ENCODE measurements around the gene GNG11. TPM values are rescaled to one million over a fixed set of nuclear protein-coding genes. Genes with fewer than 3 reads are reported as not detected.

Gene GNG11
- total and polyA plus RNA-seq, 2 donors (not counting 1 experiment from before 2014, with no cell fraction given): 27.2 to 46.1 TPM

DNA sequence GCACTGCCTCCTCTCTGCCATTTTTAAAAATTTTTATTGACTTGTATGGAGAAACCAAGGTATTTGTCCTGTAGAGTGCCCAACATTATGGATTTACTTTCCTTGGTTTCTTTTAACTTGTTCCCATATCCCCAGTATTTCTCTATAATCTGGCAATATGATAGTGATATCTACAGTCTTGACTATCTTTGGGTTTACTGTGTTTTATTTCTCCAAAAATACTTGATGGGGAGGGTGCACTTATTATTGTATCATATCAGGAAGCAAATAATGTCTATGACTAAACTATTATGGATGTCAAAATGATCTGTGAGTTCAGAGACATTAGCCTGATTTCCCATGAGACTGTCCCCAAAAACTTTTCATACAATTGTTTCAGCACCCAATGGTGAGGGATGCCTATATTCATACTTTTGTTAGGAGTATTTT, 37.6 kb upstream of the GNG11 start:
- Histone ChIP-seq H3K4me3 (replicated peaks in 1 of 4; ENCODE audit: control extremely low read depth in 1 of 4, insufficient read depth in 1 of 4, low read depth in 3 of 4, low read length in 4 of 4) (no peak overlapping the region), H3K36me3 (ENCODE audit: control insufficient read depth, insufficient read depth, low read length) (no peaks in the 10 kb centered on the region), H3K9me3 (ENCODE audit: control insufficient read depth, insufficient read depth, low read depth, low read length) (no peaks in the 10 kb centered on the region), H2AFZ (ENCODE audit: low read length) (no peak overlapping the region), H3K27me3 (ENCODE audit: control insufficient read depth, insufficient read depth, low read length) (no peaks in the 10 kb centered on the region), H4K20me1 (ENCODE audit: control insufficient read depth, extremely low read depth, insufficient read depth, low read length) (no peaks in the 10 kb centered on the region), H3K9ac (ENCODE audit: insufficient read depth, low read length) (no peak overlapping the region), H3K4me2 (ENCODE audit: extremely low read depth, insufficient read depth, low read length) (no peak overlapping the region), H3K4me1 (ENCODE audit: control insufficient read depth, extremely low read depth, insufficient read depth, low read length) (no peaks in the 10 kb centered on the region), H3K27ac (ENCODE audit: insufficient read depth, low read length) (no peak overlapping the region), H3K79me2 (ENCODE audit: control insufficient read depth, insufficient read depth, low read length) (no peaks in the 10 kb centered on the region)
- TF ChIP-seq EZH2 (IDR thresholded peaks at IDR 0.05; ENCODE audit: low read length, missing control alignments): no peak
- TF ChIP-seq, protein P1, sequence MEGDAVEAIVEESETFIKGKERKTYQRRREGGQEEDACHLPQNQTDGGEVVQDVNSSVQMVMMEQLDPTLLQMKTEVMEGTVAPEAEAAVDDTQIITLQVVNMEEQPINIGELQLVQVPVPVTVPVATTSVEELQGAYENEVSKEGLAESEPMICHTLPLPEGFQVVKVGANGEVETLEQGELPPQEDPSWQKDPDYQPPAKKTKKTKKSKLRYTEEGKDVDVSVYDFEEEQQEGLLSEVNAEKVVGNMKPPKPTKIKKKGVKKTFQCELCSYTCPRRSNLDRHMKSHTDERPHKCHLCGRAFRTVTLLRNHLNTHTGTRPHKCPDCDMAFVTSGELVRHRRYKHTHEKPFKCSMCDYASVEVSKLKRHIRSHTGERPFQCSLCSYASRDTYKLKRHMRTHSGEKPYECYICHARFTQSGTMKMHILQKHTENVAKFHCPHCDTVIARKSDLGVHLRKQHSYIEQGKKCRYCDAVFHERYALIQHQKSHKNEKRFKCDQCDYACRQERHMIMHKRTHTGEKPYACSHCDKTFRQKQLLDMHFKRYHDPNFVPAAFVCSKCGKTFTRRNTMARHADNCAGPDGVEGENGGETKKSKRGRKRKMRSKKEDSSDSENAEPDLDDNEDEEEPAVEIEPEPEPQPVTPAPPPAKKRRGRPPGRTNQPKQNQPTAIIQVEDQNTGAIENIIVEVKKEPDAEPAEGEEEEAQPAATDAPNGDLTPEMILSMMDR (conservative IDR thresholded peaks at IDR 0.05 in 1 of 2, IDR thresholded peaks at IDR 0.05 in 1 of 2; ENCODE audit: low read depth in 1 of 2, low read length in 2 of 2): no peak
- no peak for DNase-seq (ENCODE audit: low read depth in 2 of 2)

DNA sequence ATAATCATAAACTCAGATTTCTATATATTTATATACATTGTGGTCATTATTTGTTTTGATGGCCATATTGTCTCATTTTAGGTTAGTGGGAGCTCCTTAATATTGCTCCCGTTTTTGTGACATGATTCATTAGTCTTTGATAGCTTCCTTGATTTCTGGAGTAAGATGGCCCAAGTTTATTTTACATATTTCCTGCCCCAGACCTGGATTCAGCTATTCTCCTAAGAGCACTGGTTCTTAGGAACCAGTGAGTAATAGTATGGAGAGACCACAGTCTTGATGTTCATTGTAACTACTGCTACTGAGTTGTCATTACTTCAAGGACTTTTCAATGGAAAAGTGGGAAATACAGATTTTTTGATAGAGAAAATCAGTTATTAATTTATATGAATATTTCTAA, 37.0 kb upstream of the GNG11 start:
- Histone ChIP-seq H4K20me1 (ENCODE audit: control insufficient read depth, extremely low read depth, insufficient read depth, low read length) (no peaks in the 10 kb centered on the region), H2AFZ (ENCODE audit: low read length) (no peak overlapping the region), H3K27ac (ENCODE audit: insufficient read depth, low read length) (no peak overlapping the region), H3K4me2 (ENCODE audit: extremely low read depth, insufficient read depth, low read length) (no peak overlapping the region), H3K4me1 (ENCODE audit: control insufficient read depth, extremely low read depth, insufficient read depth, low read length) (peaks cover under 1% of the 10 kb centered on the region), H3K36me3 (ENCODE audit: control insufficient read depth, insufficient read depth, low read length) (no peaks in the 10 kb centered on the region), H3K27me3 (ENCODE audit: control insufficient read depth, insufficient read depth, low read length) (no peaks in the 10 kb centered on the region), H3K9ac (ENCODE audit: insufficient read depth, low read length) (no peak overlapping the region), H3K9me3 (ENCODE audit: control insufficient read depth, insufficient read depth, low read depth, low read length) (no peaks in the 10 kb centered on the region), H3K4me3 (replicated peaks in 1 of 4; ENCODE audit: control extremely low read depth in 1 of 4, insufficient read depth in 1 of 4, low read depth in 3 of 4, low read length in 4 of 4) (no peak overlapping the region), H3K79me2 (ENCODE audit: control insufficient read depth, insufficient read depth, low read length) (no peaks in the 10 kb centered on the region)
- DNase-seq (ENCODE audit: low read depth in 2 of 2): no peak
- TF ChIP-seq, protein P1 (conservative IDR thresholded peaks at IDR 0.05 in 1 of 2, IDR thresholded peaks at IDR 0.05 in 1 of 2; ENCODE audit: low read depth in 1 of 2, low read length in 2 of 2): no peak
- no peak for TF ChIP-seq EZH2 (IDR thresholded peaks at IDR 0.05; ENCODE audit: low read length, missing control alignments)

DNA sequence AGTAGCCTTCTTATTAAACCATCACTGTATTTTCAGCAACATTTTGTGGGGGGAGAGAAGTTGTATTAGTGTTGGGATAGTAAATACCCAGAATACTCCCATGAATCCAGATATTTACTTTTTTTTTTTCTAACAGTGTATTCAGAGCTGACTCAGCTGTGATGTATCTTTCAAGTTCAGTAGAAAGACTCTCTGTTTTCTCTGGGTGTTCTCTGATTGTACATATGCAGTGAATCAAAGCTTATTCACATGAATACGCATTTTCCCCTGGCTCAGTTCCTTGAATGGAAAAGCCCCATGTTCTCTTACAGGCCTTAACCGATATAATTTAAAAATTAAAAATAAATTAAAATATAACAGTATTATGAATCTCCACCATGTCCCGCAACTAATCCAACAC, 32.3 kb upstream of the GNG11 start:
- H3K27me3 ChIP-seq (ENCODE audit: control insufficient read depth, insufficient read depth, low read length): no peaks in the 10 kb centered on the region
- H3K4me1 ChIP-seq (ENCODE audit: control insufficient read depth, extremely low read depth, insufficient read depth, low read length): peaks cover 2% of the 10 kb centered on the region
- H2AFZ ChIP-seq (ENCODE audit: low read length): no peak overlapping the region
- no peak overlapping the region for H3K4me2 ChIP-seq (ENCODE audit: extremely low read depth, insufficient read depth, low read length)
- H3K27ac ChIP-seq (ENCODE audit: insufficient read depth, low read length): no peak overlapping the region
- peak; percentile 71 to 79 for DNase-seq (ENCODE audit: low read depth in 2 of 2)
- H3K4me3 ChIP-seq (replicated peaks in 1 of 4; ENCODE audit: control extremely low read depth in 1 of 4, insufficient read depth in 1 of 4, low read depth in 3 of 4, low read length in 4 of 4): peak overlapping the region in 1 of 4 experiments; percentile 68
- no peaks in the 10 kb centered on the region for H3K36me3 ChIP-seq (ENCODE audit: control insufficient read depth, insufficient read depth, low read length)
- H3K9ac ChIP-seq (ENCODE audit: insufficient read depth, low read length): no peak overlapping the region
- H3K79me2 ChIP-seq (ENCODE audit: control insufficient read depth, insufficient read depth, low read length): no peaks in the 10 kb centered on the region
- H3K9me3 ChIP-seq (ENCODE audit: control insufficient read depth, insufficient read depth, low read depth, low read length): no peaks in the 10 kb centered on the region
- no peaks in the 10 kb centered on the region for H4K20me1 ChIP-seq (ENCODE audit: control insufficient read depth, extremely low read depth, insufficient read depth, low read length)
- TF ChIP-seq, protein P1 (conservative IDR thresholded peaks at IDR 0.05 in 1 of 2, IDR thresholded peaks at IDR 0.05 in 1 of 2; ENCODE audit: low read depth in 1 of 2, low read length in 2 of 2): no peak
- no peak for TF ChIP-seq EZH2 (IDR thresholded peaks at IDR 0.05; ENCODE audit: low read length, missing control alignments)
